Mononuclear cell (primary cell): ENCODE measurements around the gene CDH8. TPM values are rescaled to one million over a fixed set of nuclear protein-coding genes. Genes with fewer than 3 reads are reported as not detected.
"Not testable (repeated sequence)": the region's sequence is repeated elsewhere in the genome, so short reads cannot be mapped to it uniquely, and the experiment has no call there.

Experiments
- H3K27me3 ChIP-seq: 2 replicates; pipeline ENCODE4 v1.6.0; 2011; ENCODE audit warnings: low read length, control low read depth; ENCODE audit not compliant: insufficient read depth
- H3K4me1 ChIP-seq: 2 replicates; pipeline ENCODE4 v1.5.1; 2011; ENCODE audit warnings: mild to moderate bottlenecking, low read length, control low read depth; ENCODE audit not compliant: insufficient read depth
- H3K4me3 ChIP-seq: 2 replicates; pipeline ENCODE4 v1.5.1; 2011; ENCODE audit warnings: mild to moderate bottlenecking, low read length, moderate library complexity
- H3K9me3 ChIP-seq: 2 replicates; pipeline ENCODE4 v1.5.1; 2011; ENCODE audit warnings: low read depth, mild to moderate bottlenecking, control low read depth, low read length
- total RNA-seq: library from RNA; depleted of rRNA; stranded (reverse); fragments of >200 nt; gene quantifications from one replicate; pipeline ENCODE4 v1.2.3, GENCODE V29; 2012

CDH8 gene
- total RNA-seq, 1 donor = not detected

DNA sequence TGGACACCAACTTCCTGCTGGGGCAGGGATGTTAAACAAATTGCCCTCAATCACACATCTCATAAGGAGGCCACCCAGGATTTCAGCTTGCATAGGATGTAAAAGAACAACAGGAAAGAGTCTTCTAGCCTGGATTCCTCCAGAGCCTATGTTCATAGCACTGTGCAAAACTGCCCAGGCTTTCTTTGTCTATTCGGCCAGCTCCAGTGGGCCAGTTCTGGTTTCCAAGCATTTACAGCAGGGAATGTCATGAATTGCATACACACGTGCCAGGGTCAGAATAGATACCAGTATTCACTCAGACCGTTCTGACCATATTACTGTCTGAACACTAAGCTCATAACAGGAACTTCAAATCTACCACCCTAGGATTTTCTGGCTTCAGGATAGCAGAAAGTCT is 273.2 kb downstream of the CDH8 start:
- Histone ChIP-seq H3K27me3 (no peaks in the 10 kb centered on the region), H3K4me1 (no peaks in the 10 kb centered on the region), H3K9me3 (no peaks in the 10 kb centered on the region), H3K4me3 (no peak overlapping the region)

DNA sequence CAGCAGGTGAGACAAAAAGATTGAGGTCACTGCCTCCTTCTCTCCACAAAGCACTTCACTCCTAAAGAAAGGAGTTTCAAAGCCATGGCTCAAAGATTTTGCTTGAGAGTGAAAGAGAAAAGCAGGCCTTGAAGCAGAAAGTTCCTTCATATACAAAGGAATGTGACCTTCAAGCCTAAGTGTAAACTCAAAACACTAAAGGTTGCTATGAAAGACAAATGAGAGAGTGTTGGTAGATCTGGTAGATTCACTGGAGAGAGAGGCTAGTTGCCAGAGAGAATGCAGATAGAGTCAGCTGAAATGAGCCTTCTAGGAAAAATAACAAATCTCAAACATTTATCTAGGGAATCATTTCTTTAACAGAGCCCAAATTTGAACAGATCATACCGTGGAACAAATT is 305.2 kb downstream of the CDH8 start:
- no peak overlapping the region for H3K4me3 ChIP-seq
- no peaks in the 10 kb centered on the region for H3K4me1 ChIP-seq
- no peaks in the 10 kb centered on the region for H3K27me3 ChIP-seq
- no peaks in the 10 kb centered on the region for H3K9me3 ChIP-seq

DNA sequence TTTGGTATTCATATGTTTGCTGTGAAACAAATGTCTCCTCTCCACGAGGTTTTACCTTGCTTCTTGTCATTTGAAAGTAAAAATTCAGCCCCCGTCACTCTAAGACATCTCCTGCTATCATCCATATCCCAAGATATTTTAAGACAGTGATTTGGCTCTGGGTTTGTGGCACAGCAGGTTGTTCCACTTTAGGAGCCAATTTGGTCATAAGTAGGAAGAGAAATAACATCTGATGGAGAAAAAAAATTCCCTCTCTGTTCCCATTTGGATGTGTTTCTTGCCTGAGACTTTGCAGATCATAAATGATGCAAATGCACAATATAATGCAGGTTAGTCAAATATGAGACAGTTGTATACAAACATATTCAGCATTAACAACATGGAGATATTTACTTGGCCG is 309.5 kb downstream of the CDH8 start:
- Histone ChIP-seq H3K4me1 (no peaks in the 10 kb centered on the region), H3K9me3 (no peaks in the 10 kb centered on the region), H3K4me3 (no peak overlapping the region), H3K27me3 (no peaks in the 10 kb centered on the region)

DNA sequence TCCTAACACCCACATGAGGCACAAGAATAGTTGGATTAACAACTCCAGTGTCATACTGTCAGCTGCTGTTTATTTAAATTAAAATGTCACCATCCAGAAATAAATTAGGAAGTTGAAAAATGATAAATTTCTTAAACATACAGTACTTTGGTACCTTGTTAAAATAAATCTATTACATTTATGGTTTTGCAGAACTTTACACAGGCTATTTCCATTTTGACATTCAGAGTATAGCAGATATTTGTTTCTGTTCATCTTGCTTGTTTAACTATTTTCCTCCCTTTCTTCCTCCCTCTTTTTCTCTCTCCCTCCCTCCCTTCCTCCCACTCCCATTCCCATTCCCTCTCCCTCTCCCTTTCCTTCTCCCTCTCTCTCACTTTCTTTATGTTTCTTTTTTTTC is 310.1 kb downstream of the CDH8 start:
- no peak overlapping the region for H3K4me3 ChIP-seq
- H3K9me3 ChIP-seq = no peaks in the 10 kb centered on the region
- H3K27me3 ChIP-seq = no peaks in the 10 kb centered on the region
- no peaks in the 10 kb centered on the region for H3K4me1 ChIP-seq

DNA sequence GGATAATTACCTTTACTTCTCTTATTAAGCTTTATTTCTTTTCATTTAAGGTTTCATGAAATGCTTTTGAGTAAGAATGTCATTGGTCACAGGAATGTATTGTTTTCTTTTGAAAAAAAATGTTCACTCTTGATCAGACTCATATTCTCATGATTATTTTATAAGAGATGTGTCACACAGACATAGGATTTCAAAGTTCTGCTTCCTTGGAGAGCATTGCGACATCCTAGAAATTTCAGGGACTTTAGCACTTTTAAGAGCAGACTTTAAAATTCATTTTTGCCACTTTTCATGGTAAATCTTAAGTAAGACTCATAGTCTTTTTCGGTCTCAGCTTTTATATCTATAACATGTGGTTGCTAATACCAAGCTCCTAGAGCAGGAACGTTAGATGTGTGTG is 314.7 kb downstream of the CDH8 start:
- H3K27me3 ChIP-seq = no peaks in the 10 kb centered on the region
- no peak overlapping the region for H3K4me3 ChIP-seq
- no peaks in the 10 kb centered on the region for H3K9me3 ChIP-seq
- H3K4me1 ChIP-seq = no peaks in the 10 kb centered on the region

DNA sequence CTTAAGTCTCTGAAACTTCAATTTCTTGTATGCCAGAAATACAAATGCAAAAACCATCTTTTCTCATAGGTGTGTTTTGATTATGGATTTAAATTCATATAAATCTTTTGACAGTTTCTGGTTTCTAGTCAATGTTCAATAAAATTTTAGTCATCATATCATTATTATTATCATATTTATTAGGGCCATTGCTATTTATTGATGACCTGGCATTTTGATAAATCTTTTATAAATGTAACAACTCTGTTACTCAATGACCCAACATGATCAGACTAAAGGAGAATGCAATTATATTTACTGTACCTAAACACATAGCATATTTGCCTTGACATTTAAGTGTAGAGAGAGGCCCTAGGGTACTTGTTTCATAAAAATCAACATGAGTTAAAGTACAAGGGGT is 320.8 kb downstream of the CDH8 start:
- no peaks in the 10 kb centered on the region for H3K27me3 ChIP-seq
- H3K9me3 ChIP-seq = no peaks in the 10 kb centered on the region
- no peak overlapping the region for H3K4me3 ChIP-seq
- H3K4me1 ChIP-seq = no peaks in the 10 kb centered on the region

DNA sequence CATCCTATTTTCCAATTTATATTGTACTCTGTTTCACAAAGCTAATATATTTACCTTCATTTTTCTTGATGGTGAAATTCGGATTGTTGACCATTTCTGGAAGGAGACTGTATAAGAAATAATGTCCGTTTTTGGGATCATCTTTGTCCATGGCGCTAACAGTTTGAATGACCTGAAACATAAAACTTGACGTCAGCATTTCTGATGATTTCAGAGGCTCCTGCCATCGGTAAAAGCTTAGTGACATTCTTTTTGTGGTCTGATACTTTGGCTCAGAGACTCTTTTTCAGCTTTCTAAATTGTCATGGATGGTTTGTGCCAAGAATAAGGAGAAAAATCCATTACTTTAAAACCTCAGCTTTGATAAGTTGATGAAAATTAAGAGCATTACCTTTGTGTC is 322.5 kb downstream of the CDH8 start:
- H3K27me3 ChIP-seq = no peaks in the 10 kb centered on the region
- no peaks in the 10 kb centered on the region for H3K4me1 ChIP-seq
- no peaks in the 10 kb centered on the region for H3K9me3 ChIP-seq
- H3K4me3 ChIP-seq = no peak overlapping the region

DNA sequence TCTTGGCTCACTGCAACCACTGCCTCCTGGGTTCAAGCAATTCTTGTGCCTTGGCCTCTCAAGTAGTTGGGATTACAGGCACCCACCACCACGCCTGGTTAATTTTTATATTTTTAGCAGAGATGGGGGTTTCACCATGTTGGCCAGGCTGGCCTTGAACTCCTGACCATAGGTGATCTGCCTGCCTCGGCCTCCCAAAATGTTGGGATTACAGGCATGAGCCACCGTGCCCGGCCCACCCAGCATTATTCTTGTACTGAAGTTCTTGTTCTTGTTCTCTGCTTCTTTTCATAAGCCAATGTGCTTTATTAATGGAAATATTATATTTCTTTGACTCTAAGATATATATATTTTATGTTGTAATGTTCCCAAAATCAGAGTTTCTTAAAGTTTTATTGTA is 336.6 kb downstream of the CDH8 start:
- not testable (repeated sequence) for H3K27me3 ChIP-seq, H3K9me3 ChIP-seq, H3K4me3 ChIP-seq, H3K4me1 ChIP-seq

DNA sequence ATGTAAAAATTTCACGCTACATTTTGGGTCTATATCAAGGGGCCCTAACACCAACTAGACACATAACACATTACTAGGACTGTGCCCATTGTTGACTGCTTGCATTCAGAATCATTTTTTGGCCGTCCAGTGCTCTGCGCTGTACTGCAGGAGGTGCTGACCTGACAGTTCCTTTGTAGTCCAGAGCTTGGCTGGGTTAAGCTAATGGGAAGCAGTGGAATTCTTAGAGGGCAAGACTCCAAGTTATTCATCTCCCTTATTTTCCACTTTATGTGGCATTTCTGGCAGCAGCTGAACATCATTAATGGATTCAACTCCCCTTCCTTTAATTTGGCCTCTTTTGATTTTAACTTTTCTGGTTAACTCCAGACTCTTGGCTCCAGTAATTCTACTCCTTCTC is 351.7 kb downstream of the CDH8 start:
- no peaks in the 10 kb centered on the region for H3K9me3 ChIP-seq
- no peaks in the 10 kb centered on the region for H3K27me3 ChIP-seq
- H3K4me3 ChIP-seq = no peak overlapping the region
- H3K4me1 ChIP-seq = no peaks in the 10 kb centered on the region

DNA sequence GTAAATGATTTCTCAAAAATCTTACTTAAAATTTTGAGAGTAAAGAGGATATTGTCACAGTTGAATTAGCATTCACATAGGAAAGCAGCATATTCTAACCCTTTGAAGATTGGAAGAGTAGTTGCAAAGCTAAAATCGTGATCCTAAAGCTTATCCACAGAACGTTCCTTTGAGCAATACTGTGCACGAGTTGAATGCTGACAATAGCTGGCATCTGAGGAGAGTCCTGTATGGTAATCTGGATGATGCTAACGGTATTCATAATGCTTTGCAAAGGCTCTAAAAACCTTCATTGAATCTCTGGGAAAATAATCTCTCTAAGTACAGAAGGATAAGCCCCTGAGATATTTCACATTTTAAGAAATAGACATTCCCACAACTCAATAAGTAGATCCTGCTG is 354.6 kb downstream of the CDH8 start:
- H3K27me3 ChIP-seq = no peaks in the 10 kb centered on the region
- H3K4me3 ChIP-seq = no peak overlapping the region
- no peaks in the 10 kb centered on the region for H3K4me1 ChIP-seq
- H3K9me3 ChIP-seq = no peaks in the 10 kb centered on the region

DNA sequence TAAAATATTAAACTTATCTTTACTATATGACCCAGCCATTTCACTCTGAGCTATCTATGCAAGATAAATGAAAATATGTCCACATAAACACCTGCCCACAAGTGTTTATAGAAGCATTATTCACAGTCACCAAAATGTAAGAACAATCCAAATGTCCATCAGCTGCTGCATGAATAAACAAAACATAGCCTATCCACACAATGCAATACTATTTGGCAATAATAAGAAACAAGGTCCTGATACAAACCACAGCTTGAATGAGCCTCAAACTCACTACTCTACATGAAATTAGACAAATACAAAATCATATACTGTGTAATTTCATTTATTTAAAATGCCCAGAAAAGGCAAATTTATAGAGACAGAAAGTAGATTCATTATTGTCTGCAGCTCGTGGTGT is 355.1 kb downstream of the CDH8 start:
- no peaks in the 10 kb centered on the region for H3K9me3 ChIP-seq
- no peaks in the 10 kb centered on the region for H3K4me1 ChIP-seq
- H3K4me3 ChIP-seq = no peak overlapping the region
- H3K27me3 ChIP-seq = no peaks in the 10 kb centered on the region

DNA sequence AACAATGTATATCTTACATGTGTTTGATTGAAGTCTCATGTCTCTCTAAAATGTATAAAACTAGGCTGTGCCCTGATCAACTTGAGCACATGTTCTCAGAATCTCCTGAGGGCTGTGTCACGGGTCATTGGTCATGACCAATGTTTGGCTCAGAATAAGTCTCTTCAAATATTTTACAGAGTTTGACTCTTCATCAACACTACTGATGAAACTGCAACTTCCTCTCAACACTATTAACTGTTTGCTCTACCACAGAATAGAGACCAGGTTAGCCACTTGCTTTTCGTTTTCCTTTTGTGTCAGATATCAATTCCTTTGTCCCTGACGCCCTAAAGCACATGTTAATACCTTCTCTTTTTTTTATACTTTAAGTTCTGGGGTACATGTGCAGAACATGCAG is 358.1 kb downstream of the CDH8 start:
- no peak overlapping the region for H3K4me3 ChIP-seq
- no peaks in the 10 kb centered on the region for H3K9me3 ChIP-seq
- H3K27me3 ChIP-seq = no peaks in the 10 kb centered on the region
- no peaks in the 10 kb centered on the region for H3K4me1 ChIP-seq

DNA sequence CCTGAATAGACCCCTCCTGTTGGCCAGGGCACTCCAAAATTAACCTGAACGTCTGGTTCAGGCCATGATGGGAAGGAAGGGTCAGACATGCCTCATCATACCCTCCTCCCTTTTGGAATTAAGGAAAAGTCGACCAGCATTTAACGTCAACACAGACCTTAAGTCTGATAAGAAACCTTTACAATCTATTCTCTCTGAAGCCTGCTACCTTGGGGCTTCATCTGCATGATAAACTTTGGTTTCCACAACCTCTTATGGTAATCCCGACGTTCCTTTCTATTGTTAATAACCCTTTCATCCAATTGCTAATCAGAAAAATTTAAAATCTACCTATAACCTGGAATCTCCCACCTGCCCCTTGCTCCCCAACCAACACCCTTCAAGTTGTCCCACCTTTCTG is 358.5 kb downstream of the CDH8 start:
- Histone ChIP-seq H3K4me1 (no peaks in the 10 kb centered on the region), H3K9me3 (no peaks in the 10 kb centered on the region), H3K27me3 (no peaks in the 10 kb centered on the region)

DNA sequence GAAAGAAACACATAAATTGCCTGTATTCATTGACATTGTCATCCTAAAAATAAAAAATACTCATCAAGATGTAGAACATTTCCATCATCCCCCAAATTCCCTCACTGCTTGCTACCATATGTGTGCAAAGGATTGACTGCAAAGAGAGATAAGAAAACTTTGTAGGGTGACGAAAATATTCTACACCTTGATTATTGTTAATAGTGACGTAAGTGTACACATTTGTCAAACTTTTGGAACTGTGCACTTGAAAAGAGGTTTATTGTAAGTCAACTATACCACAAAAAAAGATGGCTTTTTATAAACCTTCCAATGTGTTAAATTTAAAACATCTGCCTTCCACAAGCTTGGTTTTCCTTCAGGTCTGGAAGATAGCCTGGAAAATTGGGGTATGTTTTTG is 359.5 kb downstream of the CDH8 start:
- Histone ChIP-seq H3K27me3 (no peaks in the 10 kb centered on the region), H3K4me3 (no peak overlapping the region), H3K4me1 (no peaks in the 10 kb centered on the region), H3K9me3 (no peaks in the 10 kb centered on the region)

More for the DNA sequence above, 358.5 kb downstream of the CDH8 start:
- H3K4me3 ChIP-seq = no peak overlapping the region

DNA sequence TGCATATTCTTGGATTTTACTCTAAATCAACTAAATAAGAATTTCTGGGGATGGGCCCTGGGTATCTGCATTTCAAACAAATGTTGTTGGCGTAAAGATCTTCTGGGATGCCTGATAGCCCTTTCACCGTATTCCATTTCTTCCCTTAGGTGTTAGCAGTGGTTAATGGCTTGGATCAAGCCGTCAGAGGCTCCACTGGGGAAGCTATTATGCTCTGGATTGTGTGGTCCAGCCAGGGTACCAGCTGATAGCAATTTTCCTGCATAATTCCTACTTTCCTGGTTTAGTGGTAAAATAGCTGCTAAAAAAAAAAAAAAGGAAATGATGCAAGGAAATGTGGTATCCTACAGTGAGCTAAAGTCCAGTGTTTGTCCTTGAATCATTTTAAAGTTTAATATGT is 365.1 kb downstream of the CDH8 start:
- Histone ChIP-seq H3K9me3 (no peaks in the 10 kb centered on the region), H3K4me3 (no peak overlapping the region), H3K27me3 (no peaks in the 10 kb centered on the region), H3K4me1 (no peaks in the 10 kb centered on the region)

DNA sequence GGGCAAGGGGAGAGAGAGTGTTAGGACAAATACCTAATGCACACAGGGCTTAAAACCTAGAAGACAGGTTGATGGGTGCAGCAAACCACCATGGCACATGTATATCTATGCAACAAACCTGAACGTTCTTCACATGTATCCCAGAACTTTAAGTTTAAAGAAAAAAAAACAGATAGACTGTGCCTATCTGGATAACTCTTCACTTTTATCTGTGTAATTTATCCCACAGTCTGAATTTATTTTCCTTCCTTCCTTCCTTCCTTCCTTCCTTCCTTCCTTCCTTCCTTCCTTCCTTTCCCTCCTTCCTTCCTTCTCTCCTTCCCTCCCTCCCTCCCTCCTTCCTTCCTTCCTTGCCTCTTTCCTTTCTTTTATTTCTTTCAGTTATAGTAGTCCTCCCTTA is 370.7 kb downstream of the CDH8 start:
- no peaks in the 10 kb centered on the region for H3K9me3 ChIP-seq
- H3K4me1 ChIP-seq = no peaks in the 10 kb centered on the region
- no peak overlapping the region for H3K4me3 ChIP-seq
- H3K27me3 ChIP-seq = no peaks in the 10 kb centered on the region

DNA sequence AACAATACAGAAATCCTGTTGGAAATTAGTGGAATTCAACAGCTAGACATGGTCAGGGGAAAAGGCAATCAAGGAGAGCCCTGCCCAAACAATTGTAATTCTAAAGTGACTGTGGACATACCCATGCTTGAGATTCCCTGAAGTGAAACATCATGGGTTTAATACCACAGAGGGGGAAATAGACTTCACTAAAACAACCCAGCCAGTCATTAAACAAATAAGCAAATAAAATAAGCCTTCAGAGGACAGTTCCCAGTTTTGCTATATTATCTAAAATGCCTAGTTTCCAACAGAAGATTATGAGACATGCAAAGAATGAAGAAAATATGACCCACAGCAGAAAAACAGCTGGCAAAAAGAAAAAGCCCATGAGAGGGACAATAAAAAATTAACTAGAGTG is 376.3 kb downstream of the CDH8 start:
- H3K9me3 ChIP-seq = no peaks in the 10 kb centered on the region
- no peaks in the 10 kb centered on the region for H3K27me3 ChIP-seq
- no peak overlapping the region for H3K4me3 ChIP-seq
- H3K4me1 ChIP-seq = no peaks in the 10 kb centered on the region
